GM12878 (cell line): ENCODE results near the gene DAD1.

Experiments used
- ASH2L ChIP-seq: fragments of 300-600, 200-600 bp; sonication (generic); IDR thresholded peaks from 2 replicates; pipeline ENCODE4 v1.6.1; 2017; ENCODE audit warnings: low read depth, mild to moderate bottlenecking, borderline replicate concordance
- CREB1 ChIP-seq: IDR thresholded peaks from 2 replicates; pipeline ENCODE4 v1.6.1; 2012; ENCODE audit warnings: low read depth, mild to moderate bottlenecking, inconsistent platforms
- EZH2 ChIP-seq: IDR thresholded peaks from 2 replicates; pipeline ENCODE4 v1.6.1; 2012; ENCODE audit warnings: low read depth, mild to moderate bottlenecking, control low read depth, inconsistent platforms, low read length, borderline replicate concordance; ENCODE audit not compliant: control insufficient read depth
- JUND ChIP-seq: IDR thresholded peaks from 2 replicates; pipeline ENCODE4 v1.6.1; 2012; ENCODE audit warnings: low read depth, mild to moderate bottlenecking, low read length, improper control_type of control experiment, moderate library complexity
- NBN ChIP-seq: fragments of 450-650 bp; IDR thresholded peaks from 2 replicates; pipeline ENCODE4 v1.6.1; 2016
- RAD51 ChIP-seq: fragments of 450-650 bp; IDR thresholded peaks from 2 replicates; pipeline ENCODE4 v1.6.1; 2016; ENCODE audit warnings: moderate library complexity, mild to moderate bottlenecking, inconsistent platforms
- SRF ChIP-seq, 2 experiments: IDR thresholded peaks; 2 replicates each; pipeline ENCODE4 v1.6.1; 2011; ENCODE audit warnings: low read depth in 2 of 2, low read length in 2 of 2, mild to moderate bottlenecking in 1 of 2, moderate library complexity in 1 of 2
- WRNIP1 ChIP-seq: IDR thresholded peaks from 2 replicates; pipeline ENCODE4 v1.6.1; 2011; ENCODE audit warnings: low read depth, low read length, improper control_type of control experiment, borderline replicate concordance
- TF ChIP-seq, protein P1 (sequence below): IDR thresholded peaks from 2 replicates; pipeline ENCODE4 v1.6.1; 2012; ENCODE audit warnings: low read depth, low read length, improper control_type of control experiment
- TF ChIP-seq, protein P2 (sequence below), 3 experiments: IDR thresholded peaks in 2 of 3; conservative IDR thresholded peaks in 1 of 3; 2 replicates each; pipeline ENCODE4 v1.5.1; 2011; ENCODE audit warnings: low read depth in 3 of 3, low read length in 3 of 3, mild to moderate bottlenecking in 3 of 3, control low read depth in 2 of 3, moderate library complexity in 2 of 3, inconsistent platforms in 1 of 3, mixed read lengths in 1 of 3; ENCODE audit not compliant: control insufficient read depth in 2 of 3, insufficient read depth in 1 of 3; ENCODE audit errors: extremely low read depth in 1 of 3
- TF ChIP-seq, protein P3 (sequence below): IDR thresholded peaks from 2 replicates; pipeline ENCODE4 v1.6.1; 2012; ENCODE audit warnings: low read length, inconsistent platforms

DNA sequence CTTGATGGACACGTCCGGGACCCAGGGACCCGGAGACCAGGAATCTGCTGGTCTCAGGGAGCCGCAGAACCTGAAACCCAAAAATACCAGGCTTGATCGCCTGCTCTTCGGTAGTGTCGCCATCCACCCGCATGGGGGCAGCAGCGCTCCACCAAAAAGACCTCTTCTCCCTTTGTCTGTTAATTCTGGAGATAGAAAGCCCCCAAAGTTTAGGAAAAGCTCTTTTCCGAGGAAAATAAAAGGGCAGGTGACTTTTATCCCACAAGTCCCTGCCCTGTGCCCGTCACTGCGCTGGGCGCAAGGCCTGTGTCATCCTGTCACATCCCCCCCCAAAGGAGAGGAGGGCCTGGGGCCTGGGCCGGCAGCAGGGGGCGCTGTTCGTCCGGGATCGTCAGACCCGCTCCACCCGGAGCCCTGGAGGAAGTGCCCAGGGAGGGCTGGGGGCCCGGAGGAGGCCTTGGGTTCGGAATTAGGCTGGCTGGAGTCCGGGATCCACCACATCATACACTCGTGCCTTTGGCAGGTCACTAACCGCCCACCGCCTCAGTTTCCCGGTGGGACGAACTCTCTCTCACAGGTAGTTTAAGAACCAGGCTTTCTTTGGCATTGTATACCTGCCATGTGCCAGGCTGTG lies 31.9 kb downstream of the DAD1 start:
- TF ChIP-seq JUND: no peak
- TF ChIP-seq ASH2L: peak; percentile 52; the same call in 1 of the 2 replicates
- TF ChIP-seq SRF (IDR thresholded peaks at IDR 0.05; ENCODE audit: low read depth in 2 of 2, low read length in 2 of 2): no peak
- TF ChIP-seq EZH2: no peak
- no peak for TF ChIP-seq RAD51
- TF ChIP-seq NBN: peak; percentile 21
- TF ChIP-seq, protein P1, sequence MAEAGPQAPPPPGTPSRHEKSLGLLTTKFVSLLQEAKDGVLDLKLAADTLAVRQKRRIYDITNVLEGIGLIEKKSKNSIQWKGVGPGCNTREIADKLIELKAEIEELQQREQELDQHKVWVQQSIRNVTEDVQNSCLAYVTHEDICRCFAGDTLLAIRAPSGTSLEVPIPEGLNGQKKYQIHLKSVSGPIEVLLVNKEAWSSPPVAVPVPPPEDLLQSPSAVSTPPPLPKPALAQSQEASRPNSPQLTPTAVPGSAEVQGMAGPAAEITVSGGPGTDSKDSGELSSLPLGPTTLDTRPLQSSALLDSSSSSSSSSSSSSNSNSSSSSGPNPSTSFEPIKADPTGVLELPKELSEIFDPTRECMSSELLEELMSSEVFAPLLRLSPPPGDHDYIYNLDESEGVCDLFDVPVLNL: no peak
- TF ChIP-seq, protein P2, sequence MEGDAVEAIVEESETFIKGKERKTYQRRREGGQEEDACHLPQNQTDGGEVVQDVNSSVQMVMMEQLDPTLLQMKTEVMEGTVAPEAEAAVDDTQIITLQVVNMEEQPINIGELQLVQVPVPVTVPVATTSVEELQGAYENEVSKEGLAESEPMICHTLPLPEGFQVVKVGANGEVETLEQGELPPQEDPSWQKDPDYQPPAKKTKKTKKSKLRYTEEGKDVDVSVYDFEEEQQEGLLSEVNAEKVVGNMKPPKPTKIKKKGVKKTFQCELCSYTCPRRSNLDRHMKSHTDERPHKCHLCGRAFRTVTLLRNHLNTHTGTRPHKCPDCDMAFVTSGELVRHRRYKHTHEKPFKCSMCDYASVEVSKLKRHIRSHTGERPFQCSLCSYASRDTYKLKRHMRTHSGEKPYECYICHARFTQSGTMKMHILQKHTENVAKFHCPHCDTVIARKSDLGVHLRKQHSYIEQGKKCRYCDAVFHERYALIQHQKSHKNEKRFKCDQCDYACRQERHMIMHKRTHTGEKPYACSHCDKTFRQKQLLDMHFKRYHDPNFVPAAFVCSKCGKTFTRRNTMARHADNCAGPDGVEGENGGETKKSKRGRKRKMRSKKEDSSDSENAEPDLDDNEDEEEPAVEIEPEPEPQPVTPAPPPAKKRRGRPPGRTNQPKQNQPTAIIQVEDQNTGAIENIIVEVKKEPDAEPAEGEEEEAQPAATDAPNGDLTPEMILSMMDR (IDR thresholded peaks at IDR 0.05 in 2 of 3, conservative IDR thresholded peaks at IDR 0.05 in 1 of 3; ENCODE audit: control insufficient read depth in 2 of 3, extremely low read depth in 1 of 3, insufficient read depth in 1 of 3, low read depth in 3 of 3, low read length in 3 of 3): peak; percentile 66 to 93 (median 86)
- TF ChIP-seq, protein P3, sequence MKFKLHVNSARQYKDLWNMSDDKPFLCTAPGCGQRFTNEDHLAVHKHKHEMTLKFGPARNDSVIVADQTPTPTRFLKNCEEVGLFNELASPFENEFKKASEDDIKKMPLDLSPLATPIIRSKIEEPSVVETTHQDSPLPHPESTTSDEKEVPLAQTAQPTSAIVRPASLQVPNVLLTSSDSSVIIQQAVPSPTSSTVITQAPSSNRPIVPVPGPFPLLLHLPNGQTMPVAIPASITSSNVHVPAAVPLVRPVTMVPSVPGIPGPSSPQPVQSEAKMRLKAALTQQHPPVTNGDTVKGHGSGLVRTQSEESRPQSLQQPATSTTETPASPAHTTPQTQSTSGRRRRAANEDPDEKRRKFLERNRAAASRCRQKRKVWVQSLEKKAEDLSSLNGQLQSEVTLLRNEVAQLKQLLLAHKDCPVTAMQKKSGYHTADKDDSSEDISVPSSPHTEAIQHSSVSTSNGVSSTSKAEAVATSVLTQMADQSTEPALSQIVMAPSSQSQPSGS: no peak
- no peak for TF ChIP-seq WRNIP1
- no peak for TF ChIP-seq CREB1
